Stimulated activated naive CD8-positive, alpha-beta T cell treated with anti-CD3 and anti-CD28 coated beads, Interleukin-15, Interleukin-2, amounts not matched to agents 100 U/mL and 50 U/mL, for 24 hours (primary cell): ENCODE measurements around the gene RBM4B.
A peak's percentile ranks its signal among the peaks of the same experiment; 100 is the strongest.
"Not testable (repeated sequence)": the region's sequence is repeated elsewhere in the genome, so short reads cannot be mapped to it uniquely, and the experiment has no call there.

Experiments used
- ATAC-seq: fragments of 150-1000 bp; cut with Tn5 transposase; one replicate; pipeline ENCODE4 v1.10.0; 2021
- DNase-seq: peaks from one replicate; pipeline ENCODE4 v3.0.0; 2021

The RBM4B gene

DNA sequence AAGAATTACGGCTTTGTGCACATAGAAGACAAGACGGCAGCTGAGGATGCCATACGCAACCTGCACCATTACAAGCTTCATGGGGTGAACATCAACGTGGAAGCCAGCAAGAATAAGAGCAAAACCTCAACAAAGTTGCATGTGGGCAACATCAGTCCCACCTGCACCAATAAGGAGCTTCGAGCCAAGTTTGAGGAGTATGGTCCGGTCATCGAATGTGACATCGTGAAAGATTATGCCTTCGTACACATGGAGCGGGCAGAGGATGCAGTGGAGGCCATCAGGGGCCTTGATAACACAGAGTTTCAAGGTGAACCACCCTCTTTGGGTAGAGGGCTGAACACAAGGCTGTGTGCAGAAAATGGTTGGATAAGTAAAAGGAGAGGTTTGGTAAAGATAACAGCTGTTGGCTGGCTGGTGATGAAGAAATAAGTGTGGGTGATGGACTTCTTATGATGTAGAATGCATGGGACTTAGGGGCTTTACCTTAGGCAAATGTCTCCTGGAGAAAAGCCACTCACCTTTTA lies 37.8 kb downstream of the RBM4B start:
- not testable (repeated sequence) for DNase-seq, ATAC-seq

GRCh38 chr11:66639066-66639813 lies 38.4 kb downstream of the RBM4B start:
- DNase-seq = no peak

GRCh38 chr11:66638177-66639065 lies 39.3 kb downstream of the RBM4B start, which contains the start of gene RBM4:
TSS of gene RBM4 (plus strand) at chr11:66638703. CDS start at chr11:66639712, 1,009 bp downstream.
- DNase-seq (peak; percentile 94), ATAC-seq (peak; percentile 97)

More at GRCh38 chr11:66639066-66639813, 38.4 kb downstream of the RBM4B start:
- no peak for ATAC-seq

DNA sequence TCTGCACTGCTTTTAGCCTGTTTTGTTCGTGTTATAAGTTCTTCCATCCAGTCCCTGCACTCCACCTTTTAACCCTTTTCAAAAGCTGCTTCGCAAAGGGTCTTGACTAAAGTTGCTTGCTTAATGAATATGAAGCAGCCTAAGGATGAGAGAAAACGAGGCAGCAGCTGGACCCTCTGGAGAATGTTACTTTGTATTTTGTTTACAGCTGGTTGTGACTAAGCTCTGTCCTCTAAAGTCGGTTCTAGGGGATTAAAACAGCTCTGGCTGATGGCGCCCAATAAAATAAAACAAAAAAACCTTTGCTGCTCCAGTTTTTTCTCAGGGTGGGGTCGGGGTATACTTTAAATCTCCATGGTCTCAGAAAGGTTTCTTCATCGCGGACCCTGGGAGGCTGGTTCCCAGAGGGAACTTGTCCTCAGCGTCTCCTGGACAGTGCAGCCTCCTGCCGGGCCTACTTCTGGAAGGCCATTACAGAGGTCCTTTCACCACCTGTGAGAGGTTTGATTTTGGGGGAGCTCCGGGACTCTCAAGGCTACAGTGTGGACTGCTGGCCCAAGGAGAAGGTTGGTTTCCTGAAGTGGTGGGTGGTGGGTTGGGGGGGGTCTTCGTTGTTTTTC lies 40.0 kb downstream of the RBM4B start:
- no peak for ATAC-seq
- no peak for DNase-seq

DNA sequence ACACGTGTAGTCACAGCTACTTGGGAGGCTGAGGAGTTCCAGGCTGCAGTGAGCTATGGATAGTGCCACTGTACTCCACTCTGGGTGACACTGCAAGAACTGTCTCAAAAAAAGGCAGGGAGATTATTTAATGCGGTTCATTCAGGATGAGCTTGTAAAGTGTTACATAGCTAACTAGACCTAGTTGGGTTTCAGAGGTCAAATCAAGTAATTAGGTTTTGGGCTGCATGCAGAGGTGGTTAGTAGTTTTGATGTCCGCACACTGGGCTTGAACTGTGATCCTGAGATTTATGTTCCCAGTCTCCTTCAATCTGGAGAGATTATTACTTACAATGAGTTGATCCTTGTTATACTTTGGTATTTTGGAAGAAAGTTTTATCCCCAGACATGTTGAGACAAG lies 41.3 kb downstream of the RBM4B start:
- DNase-seq = no peak
- ATAC-seq = no peak

DNA sequence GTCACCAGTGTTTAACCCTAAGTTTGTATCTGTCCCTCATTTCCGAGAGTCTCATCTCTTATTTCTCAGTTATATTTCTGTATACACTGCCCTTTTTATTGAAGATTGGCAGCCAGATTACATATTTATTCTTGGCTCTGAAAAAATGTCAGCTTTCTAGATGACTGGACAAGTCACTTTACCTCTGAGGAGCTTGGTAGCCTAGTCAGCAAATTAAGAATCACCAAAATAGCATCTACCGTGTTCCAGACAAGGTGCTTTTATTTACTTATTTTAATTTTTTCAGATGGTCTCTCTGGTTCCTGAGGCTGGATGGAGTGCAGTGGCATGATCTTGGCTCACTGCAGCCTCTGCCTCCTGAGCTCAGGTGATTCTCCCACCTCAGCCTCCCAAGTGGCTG lies 44.7 kb downstream of the RBM4B start:
- no peak for DNase-seq
- no peak for ATAC-seq

GRCh38 chr11:66631883-66632282 lies 45.8 kb downstream of the RBM4B start:
- ATAC-seq (no peak), DNase-seq (no peak)

- DNase-seq (no peak), ATAC-seq (no peak)
Measured at GRCh38 chr11:66629356-66629755, 48.3 kb downstream of the RBM4B start.

DNA sequence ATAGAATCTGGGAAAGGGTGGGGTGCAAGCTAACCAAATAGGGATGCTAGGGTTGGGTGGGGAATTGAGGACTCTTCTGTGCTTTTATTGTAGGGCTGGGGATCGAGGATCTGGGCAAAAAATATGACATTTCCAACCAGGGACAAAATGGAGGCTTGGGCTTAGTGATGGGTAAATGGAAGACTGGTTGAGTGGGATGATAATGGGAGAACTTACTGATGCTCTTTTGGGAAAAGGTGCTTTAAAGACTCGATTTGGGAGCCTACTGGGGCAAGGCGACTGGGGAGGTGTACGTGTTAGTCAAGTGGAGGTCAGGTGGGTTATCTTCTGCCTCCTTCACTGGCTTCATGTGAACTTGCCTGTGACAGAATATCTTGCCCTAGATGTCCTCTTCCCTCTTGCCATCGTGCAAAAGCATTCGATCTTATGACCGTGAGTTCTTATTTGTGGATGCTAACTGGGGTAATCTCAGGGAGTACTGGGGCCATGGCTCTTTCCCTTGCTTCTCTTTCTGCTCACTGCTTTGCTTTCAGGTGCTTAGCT lies 49.6 kb downstream of the RBM4B start:
- no peak for DNase-seq
- ATAC-seq = no peak

DNA sequence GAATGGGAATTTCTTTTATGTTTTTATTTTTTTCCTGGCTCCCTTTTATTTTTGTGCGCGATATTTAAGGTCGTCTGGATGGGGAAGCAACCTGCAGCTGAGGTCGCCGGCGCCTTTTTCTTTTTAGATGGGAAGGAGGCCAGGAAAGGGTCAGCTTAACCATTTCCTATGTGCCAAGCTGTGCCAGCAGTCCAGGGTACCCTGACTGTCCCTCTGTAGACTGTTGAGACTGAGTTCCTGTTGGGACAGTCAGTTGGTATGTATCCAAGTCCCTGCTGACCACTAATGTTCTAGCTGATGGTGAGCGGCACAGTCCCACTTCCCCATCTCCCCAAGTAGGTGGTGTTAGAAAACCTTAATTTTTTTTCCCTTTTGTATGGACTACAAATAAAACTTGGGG lies 50.8 kb downstream of the RBM4B start:
- ATAC-seq = no peak
- DNase-seq = no peak

DNA sequence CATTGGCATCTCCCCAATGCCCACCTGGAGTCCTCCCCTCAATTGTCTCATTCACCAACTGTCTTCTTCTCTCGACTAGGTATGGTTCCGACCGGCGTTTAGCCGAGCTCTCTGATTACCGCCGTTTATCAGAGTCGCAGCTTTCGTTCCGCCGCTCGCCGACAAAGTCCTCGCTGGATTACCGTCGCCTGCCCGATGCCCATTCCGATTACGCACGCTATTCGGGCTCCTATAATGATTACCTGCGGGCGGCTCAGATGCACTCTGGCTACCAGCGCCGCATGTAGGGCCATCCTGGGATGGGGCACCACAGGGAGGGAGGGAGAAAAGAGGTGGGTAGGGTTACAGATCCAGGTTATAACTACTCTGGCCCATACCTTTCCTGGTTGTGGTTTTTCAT lies 51.3 kb downstream of the RBM4B start:
- DNase-seq = no peak
- ATAC-seq = no peak

DNA sequence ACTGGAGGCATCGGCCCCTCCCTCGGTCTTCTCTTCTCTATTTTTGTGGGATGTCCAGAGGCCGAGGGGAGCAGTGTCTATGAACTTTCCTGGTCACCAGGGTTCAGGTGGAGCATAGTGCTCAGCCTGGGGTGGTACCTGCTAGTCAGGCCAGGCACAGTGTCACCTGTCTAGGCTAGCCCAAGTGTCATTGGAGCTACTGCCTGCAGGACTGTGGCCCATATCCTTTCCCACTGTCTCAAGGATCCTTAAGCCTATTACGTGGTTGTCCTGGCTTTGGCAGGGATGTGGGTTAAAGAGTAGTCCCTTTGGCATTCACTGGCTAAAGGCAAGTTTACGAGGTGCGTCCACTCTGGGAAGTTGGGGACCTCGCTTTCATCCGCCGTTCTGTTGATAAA lies 51.9 kb downstream of the RBM4B start:
- ATAC-seq (no peak), DNase-seq (no peak)

- DNase-seq (no peak), ATAC-seq (no peak)
Measured at GRCh38 chr11:66625041-66625751, 52.5 kb downstream of the RBM4B start.

GRCh38 chr11:66624450-66624849 lies 53.2 kb downstream of the RBM4B start:
- ATAC-seq (no peak), DNase-seq (no peak)

DNA sequence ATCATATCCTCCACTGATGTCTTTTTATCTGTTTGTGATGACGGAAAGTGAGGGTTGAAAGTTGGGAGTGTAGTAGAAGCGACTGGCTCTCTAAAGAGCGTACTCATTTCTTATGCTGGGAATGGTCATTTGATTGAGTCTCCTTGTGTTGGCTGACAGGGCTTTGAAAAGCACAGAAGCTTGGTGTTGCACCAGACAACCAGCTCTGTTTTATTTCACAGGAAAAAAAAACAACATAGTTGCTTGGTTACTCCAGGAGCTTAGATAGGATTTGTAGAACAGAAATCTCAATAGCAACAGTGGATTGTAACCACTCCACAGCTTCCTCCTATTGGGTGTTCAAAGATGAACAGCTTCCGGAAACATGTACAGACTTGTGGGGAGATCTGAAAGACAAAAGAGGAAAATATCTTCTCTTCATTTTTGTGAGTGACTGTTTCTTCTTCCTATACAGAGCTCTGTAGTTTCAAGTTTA lies 58.6 kb downstream of the RBM4B start:
- DNase-seq = no peak

GRCh38 chr11:66617155-66617834 lies 60.4 kb downstream of the RBM4B start:
- ATAC-seq (no peak), DNase-seq (no peak)

More for the DNA sequence above, 58.6 kb downstream of the RBM4B start:
- ATAC-seq = no peak

DNA sequence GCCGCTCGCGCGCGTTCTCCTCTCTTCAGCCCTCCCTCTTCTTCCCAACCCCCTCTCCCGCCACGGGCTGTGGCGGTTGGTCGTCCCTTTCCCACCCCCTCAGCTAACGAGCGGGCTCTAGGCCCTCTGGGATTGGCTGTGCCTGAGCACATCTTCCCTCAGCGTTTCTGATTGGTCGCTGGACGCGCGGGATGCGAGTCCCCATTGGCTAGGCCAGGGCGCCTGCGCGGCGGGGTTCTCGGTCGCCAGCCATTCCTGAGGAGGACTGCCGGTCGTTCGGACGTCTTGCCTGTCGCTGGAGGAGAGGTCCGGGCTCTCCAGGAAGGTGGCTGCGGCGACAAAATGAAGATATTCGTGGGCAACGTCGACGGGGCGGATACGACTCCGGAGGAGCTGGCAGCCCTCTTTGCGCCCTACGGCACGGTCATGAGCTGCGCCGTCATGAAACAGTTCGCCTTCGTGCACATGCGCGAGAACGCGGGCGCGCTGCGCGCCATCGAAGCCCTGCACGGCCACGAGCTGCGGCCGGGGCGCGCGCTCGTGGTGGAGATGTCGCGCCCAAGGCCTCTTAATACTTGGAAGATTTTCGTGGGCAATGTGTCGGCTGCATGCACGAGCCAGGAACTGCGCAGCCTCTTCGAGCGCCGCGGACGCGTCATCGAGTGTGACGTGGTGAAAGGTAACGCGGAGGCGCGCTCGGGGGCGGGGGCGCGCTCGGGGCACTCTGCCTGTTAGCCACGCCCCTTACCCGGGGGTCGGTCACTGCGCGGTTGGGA lies 61.1 kb downstream of the RBM4B start, which contains the start of gene RBM14:
Gene RBM14, plus strand, starts transcription at position 252 of the 776 bp plus-strand sequence. Its CDS starts 91 bp downstream, at position 343.
- ATAC-seq = peak; percentile 97

More for the DNA sequence above, 61.1 kb downstream of the RBM4B start, which contains the start of gene RBM14:
- DNase-seq = peak; percentile 98
